Suprapubic skin (tissue), 4 donors: ENCODE data around the gene OR13A1. TPM values are rescaled to one million over a fixed set of nuclear protein-coding genes. Genes with fewer than 3 reads are reported as not detected.

Source experiments
- DNase-seq, 2 donors: peaks; one replicate each; pipeline ENCODE4 v3.0.0-alpha.2; 2019; ENCODE audit warnings: low spot score in 2 of 2
- H3K27ac ChIP-seq: fragments of 200-600 bp; sonication (generic); one replicate; pipeline ENCODE4 v1.5.1; 2019
- H3K27me3 ChIP-seq: fragments of 200-600 bp; sonication (generic); one replicate; pipeline ENCODE4 v1.5.1; 2019
- H3K36me3 ChIP-seq: fragments of 200-600 bp; sonication (generic); one replicate; pipeline ENCODE4 v1.5.1; 2019
- H3K4me1 ChIP-seq: fragments of 200-600 bp; sonication (generic); one replicate; pipeline ENCODE4 v1.5.1; 2019
- H3K4me3 ChIP-seq: fragments of 200-600 bp; sonication (generic); one replicate; pipeline ENCODE4 v1.5.1; 2019; ENCODE audit warnings: mild to moderate bottlenecking
- H3K9me3 ChIP-seq: fragments of 200-600 bp; sonication (generic); one replicate; pipeline ENCODE4 v1.5.1; 2019
- EP300 ChIP-seq: sonication (generic); formaldehyde crosslinking; IDR thresholded peaks from one replicate; pipeline ENCODE4 v1.6.1; 2017; ENCODE audit warnings: antibody characterized with exemption
- POLR2A ChIP-seq, 2 donors: fragments of 450-650 bp; IDR thresholded peaks; one replicate each; pipeline ENCODE4 v1.6.1; 2017; ENCODE audit warnings: antibody characterized with exemption in 2 of 2, mild to moderate bottlenecking in 2 of 2, moderate library complexity in 2 of 2
- POLR2AphosphoS5 ChIP-seq, 3 donors: sonication (generic); formaldehyde crosslinking; IDR thresholded peaks; one replicate each; pipeline ENCODE4 v1.6.1; 2017; ENCODE audit warnings: antibody characterized with exemption in 3 of 3
- WGBS: methylation state at CpG from one replicate; pipeline ENCODE4 v1.1.5; 2018; 5-methylcytosine and 5-hydroxymethylcytosine counted together
- total RNA-seq, 4 donors: library from RNA; depleted of rRNA; stranded (reverse); fragments of >200 nt; gene quantifications; one replicate each; pipeline ENCODE4 v1.1.0, GENCODE V29; 2016
- TF ChIP-seq, protein P1 (sequence below), 2 donors: fragments of 200-600 bp in 1 of 2; fragments of 450-650 bp in 1 of 2; sonication (generic) in 1 of 2; IDR thresholded peaks; one replicate each; pipeline ENCODE4 v1.5.1; 2016 to 2019; ENCODE audit warnings: antibody characterized with exemption in 2 of 2, mild to moderate bottlenecking in 1 of 2, moderate library complexity in 1 of 2

OR13A1 gene
- total RNA-seq, 4 donors from 2014 or later, result not detected

DNA sequence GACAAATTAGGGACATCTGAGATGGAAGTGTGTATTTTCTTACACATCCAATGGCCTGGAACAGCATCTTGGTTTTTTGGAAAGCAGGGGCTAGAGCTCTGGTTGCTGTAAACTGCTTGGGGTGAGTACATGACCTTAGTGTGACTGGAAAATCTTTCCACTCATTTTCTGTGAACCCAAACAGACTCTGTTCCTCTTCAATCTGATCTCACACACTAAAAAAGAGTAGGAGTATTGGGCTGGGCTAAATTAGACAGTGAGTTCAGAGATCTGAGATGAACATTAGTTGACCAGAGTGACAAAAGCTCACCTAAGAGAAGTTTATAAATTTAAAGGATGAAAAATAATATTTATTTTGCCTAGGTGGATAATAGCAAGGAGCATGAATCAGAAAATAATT is 59.2 kb downstream of the OR13A1 start:
- H3K27ac ChIP-seq, result no peak overlapping the region
- H3K27me3 ChIP-seq, result no peaks in the 10 kb centered on the region
- no peaks in the 10 kb centered on the region for H3K9me3 ChIP-seq
- no peaks in the 10 kb centered on the region for H3K4me1 ChIP-seq
- H3K36me3 ChIP-seq, result no peaks in the 10 kb centered on the region
- TF ChIP-seq EP300 (no peak), POLR2A (IDR thresholded peaks at IDR 0.05) (no peak), POLR2AphosphoS5 (IDR thresholded peaks at IDR 0.05) (no peak)
- TF ChIP-seq, protein P1, sequence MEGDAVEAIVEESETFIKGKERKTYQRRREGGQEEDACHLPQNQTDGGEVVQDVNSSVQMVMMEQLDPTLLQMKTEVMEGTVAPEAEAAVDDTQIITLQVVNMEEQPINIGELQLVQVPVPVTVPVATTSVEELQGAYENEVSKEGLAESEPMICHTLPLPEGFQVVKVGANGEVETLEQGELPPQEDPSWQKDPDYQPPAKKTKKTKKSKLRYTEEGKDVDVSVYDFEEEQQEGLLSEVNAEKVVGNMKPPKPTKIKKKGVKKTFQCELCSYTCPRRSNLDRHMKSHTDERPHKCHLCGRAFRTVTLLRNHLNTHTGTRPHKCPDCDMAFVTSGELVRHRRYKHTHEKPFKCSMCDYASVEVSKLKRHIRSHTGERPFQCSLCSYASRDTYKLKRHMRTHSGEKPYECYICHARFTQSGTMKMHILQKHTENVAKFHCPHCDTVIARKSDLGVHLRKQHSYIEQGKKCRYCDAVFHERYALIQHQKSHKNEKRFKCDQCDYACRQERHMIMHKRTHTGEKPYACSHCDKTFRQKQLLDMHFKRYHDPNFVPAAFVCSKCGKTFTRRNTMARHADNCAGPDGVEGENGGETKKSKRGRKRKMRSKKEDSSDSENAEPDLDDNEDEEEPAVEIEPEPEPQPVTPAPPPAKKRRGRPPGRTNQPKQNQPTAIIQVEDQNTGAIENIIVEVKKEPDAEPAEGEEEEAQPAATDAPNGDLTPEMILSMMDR (IDR thresholded peaks at IDR 0.05), result no peak
- no peak for DNase-seq
- H3K4me3 ChIP-seq, result no peak overlapping the region

DNA sequence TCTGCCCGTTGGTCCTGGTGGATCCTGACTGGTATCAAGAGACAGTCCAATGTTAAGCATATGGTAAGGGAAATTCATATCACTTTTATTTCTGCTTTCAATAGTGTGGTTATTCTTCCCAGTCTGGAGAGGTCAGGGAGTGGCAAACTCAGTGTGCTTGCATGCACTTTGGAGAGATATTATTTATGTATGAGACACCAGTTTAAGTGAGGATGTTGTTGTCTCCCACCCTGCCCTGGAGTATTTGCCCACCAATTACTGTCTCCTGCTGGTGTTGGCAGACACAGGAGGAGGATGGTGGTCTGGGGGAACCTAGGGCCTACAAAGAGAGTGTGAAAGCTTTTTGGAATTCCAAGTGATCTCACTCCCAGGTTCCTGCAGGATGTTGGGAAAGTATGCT is 59.7 kb downstream of the OR13A1 start:
- 69% methylated on average over 1 of the region's 1 CpG for WGBS
- DNase-seq, result no peak

DNA sequence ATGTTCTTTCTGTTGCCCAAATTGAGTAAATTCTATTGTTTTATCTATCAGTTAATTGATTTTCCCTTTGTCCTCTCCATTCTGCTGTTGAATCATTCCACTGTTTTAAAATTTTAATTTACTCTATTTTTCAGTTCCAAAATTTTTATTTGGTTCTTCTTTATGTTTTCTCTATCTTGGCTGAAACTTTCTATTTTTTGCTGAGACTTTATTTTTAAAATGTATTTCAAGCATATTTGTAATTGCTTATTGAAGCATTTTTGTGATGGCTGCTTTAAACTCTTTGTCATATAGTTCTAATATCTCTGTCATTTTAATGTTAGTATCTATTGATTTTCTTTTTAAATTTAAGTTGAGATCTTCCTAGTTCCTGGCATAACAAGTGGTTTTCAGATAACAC is 60.5 kb downstream of the OR13A1 start:
- no peaks in the 10 kb centered on the region for H3K36me3 ChIP-seq
- no peak for DNase-seq
- no peaks in the 10 kb centered on the region for H3K27me3 ChIP-seq
- H3K4me1 ChIP-seq, result peaks cover 6% of the 10 kb centered on the region
- H3K27ac ChIP-seq, result no peak overlapping the region
- TF ChIP-seq POLR2A (IDR thresholded peaks at IDR 0.05), result no peak
- TF ChIP-seq, protein P1 (IDR thresholded peaks at IDR 0.05), result no peak
- no peak for TF ChIP-seq EP300
- no peak for TF ChIP-seq POLR2AphosphoS5 (IDR thresholded peaks at IDR 0.05)
- no peaks in the 10 kb centered on the region for H3K9me3 ChIP-seq
- no peak overlapping the region for H3K4me3 ChIP-seq

More for the DNA sequence above, 59.7 kb downstream of the OR13A1 start:
- no peak overlapping the region for H3K27ac ChIP-seq
- no peaks in the 10 kb centered on the region for H3K9me3 ChIP-seq
- TF ChIP-seq POLR2A (IDR thresholded peaks at IDR 0.05), result no peak
- no peak for TF ChIP-seq EP300
- TF ChIP-seq, protein P1 (IDR thresholded peaks at IDR 0.05), result no peak
- H3K4me1 ChIP-seq, result no peaks in the 10 kb centered on the region
- no peak overlapping the region for H3K4me3 ChIP-seq
- no peaks in the 10 kb centered on the region for H3K36me3 ChIP-seq
- H3K27me3 ChIP-seq, result no peaks in the 10 kb centered on the region

DNA sequence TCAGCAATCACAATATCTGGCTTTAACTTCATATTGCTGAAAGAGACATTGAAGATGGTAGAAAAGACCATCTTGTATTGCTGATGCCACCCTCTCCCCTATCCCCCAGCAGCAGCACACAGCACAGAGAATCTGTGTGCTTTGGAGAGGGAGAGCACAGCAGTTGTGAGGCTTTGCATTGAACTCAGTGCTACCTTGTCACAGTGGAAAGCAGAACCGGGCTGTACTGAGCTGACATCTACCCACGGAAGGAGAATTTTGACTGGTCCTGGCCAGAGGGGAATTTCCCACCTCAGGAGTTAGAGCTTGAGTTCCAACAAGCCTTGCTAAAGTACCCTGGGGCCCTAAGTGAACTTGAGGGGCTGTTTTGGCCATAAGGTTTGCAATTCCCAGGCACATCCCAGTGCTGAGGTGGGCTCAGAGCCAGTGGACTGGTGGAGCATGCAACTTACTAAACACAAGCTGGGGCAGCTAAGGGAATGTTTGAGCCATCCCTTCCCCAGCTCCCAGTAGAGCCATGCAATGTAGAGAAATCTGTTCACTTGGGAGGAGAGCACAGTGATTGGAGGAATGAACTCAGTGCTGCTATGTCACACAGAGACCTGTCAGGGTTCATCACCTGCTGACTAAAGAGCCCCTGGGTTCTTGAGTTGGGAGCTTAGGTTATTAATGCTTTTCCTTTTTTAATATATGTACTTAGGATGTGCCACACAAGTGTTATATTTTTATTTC is 62.1 kb downstream of the OR13A1 start:
- Histone ChIP-seq H3K27me3 (no peaks in the 10 kb centered on the region), H3K4me1 (peaks cover 6% of the 10 kb centered on the region), H3K36me3 (no peaks in the 10 kb centered on the region), H3K4me3 (no peak overlapping the region), H3K9me3 (no peaks in the 10 kb centered on the region), H3K27ac (no peak overlapping the region)
- 50% methylated on average over 2 of the region's 2 CpGs for WGBS
- no peak for DNase-seq
- TF ChIP-seq, protein P1 (IDR thresholded peaks at IDR 0.05), result no peak
- no peak for TF ChIP-seq POLR2AphosphoS5 (IDR thresholded peaks at IDR 0.05)

Other genes with a start within 250 kb of the OR13A1 start
- gene ALOX5, start 58.6 kb upstream of the OR13A1 start, total RNA-seq, result 10 to 100 TPM; 12.3 to 46.1 (median 14.7) TPM